CD4-positive, alpha-beta T cell treated with Interleukin-15 for 4 hours (primary cell): Measurements from ENCODE around the gene LYPD6B.

ENCODE experiments used
- DNase-seq: peaks from one replicate; pipeline ENCODE4 v3.0.0-alpha.2; 2020; ENCODE audit warnings: low spot score

The LYPD6B gene

GRCh38 chr2:149125031-149125725 is 86.7 kb downstream of the LYPD6B start:
- DNase-seq = no peak

- no peak for DNase-seq
These were observed 90.9 kb downstream of the LYPD6B start for GRCh38 chr2:149129433-149129832.

GRCh38 chr2:149132339-149132738 is 93.8 kb downstream of the LYPD6B start:
- DNase-seq = no peak

- DNase-seq = no peak
These were observed 94.4 kb downstream of the LYPD6B start for GRCh38 chr2:149132901-149133300.

- DNase-seq = no peak
These were observed 95.9 kb downstream of the LYPD6B start for GRCh38 chr2:149134335-149134923.

- DNase-seq = no peak
These were observed 97.6 kb downstream of the LYPD6B start for GRCh38 chr2:149136111-149136510.

- no peak for DNase-seq
These were observed 102.5 kb downstream of the LYPD6B start for GRCh38 chr2:149141046-149141445.

- DNase-seq = no peak
These were observed 105.2 kb downstream of the LYPD6B start for GRCh38 chr2:149143734-149144133.

GRCh38 chr2:149145314-149146295 is 107.1 kb downstream of the LYPD6B start:
- no peak for DNase-seq

- no peak for DNase-seq
These were observed 108.4 kb downstream of the LYPD6B start for GRCh38 chr2:149146876-149147275.

- DNase-seq = no peak
These were observed 109.9 kb downstream of the LYPD6B start for GRCh38 chr2:149148194-149149006.

- DNase-seq = no peak
These were observed 110.5 kb downstream of the LYPD6B start for GRCh38 chr2:149149007-149149297.

GRCh38 chr2:149152469-149152953 is 114.0 kb downstream of the LYPD6B start:
- no peak for DNase-seq

GRCh38 chr2:149155196-149155969 is 116.9 kb downstream of the LYPD6B start:
- no peak for DNase-seq

- DNase-seq = no peak
These were observed 117.5 kb downstream of the LYPD6B start for GRCh38 chr2:149155988-149156387.

GRCh38 chr2:149156971-149157740 is 118.7 kb downstream of the LYPD6B start:
- no peak for DNase-seq

GRCh38 chr2:149158957-149159356 is 120.5 kb downstream of the LYPD6B start:
- DNase-seq = no peak

- DNase-seq = no peak
These were observed 121.7 kb downstream of the LYPD6B start for GRCh38 chr2:149160195-149160594.

GRCh38 chr2:149160701-149161217 is 122.3 kb downstream of the LYPD6B start:
- peak; percentile 10 for DNase-seq
